NCI-H146 treated with DMSO at 0.1 percent for 48 hours (cell line): Measurements from ENCODE around the gene PSAT1.

Source experiments
- DNase-seq: peaks from one replicate; lab custom pipeline; 2025; ENCODE audit not compliant: unreplicated experiment; lab: John Stamatoyannopoulos, UW

Gene PSAT1

DNA sequence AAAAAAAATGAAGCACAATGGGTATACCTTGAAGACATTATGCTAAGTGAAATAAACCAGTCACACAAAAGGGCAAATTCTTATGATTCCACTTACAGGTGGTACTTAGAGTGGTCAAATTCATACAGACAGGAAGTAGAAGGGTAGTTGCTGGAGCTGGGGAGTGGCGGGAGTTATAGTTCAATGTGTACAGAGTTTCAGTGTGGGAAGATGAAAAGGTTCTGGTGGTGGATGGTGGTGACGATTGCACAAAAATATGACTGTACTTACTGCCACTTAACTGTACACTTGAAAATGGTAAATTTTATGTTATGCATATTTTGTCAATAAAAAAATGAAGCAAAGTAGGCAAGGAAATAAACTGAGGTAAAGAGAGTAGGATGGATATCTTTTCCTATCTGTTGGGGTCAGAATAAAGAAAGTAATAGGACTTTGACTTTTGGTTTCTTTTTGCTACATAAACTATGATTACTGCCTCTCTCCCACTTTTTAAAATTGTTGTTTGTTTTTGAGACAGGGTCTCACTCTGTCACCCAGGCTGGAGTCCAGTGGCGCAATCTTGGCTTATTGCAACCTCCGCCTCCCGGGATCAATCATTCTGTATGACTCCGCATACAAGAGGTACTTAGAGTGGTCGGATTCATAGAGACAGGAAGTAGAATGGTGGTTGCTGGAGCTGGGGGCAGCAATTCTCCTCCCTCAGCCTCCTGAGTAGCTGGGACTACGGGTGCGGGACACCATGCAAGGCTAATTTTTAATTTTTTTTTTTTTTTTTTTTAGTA lies 4.0 kb upstream of the PSAT1 start:
- no peak for DNase-seq

GRCh38 chr9:78294290-78295176 lies 2.4 kb upstream of the PSAT1 start:
- no peak for DNase-seq

DNA sequence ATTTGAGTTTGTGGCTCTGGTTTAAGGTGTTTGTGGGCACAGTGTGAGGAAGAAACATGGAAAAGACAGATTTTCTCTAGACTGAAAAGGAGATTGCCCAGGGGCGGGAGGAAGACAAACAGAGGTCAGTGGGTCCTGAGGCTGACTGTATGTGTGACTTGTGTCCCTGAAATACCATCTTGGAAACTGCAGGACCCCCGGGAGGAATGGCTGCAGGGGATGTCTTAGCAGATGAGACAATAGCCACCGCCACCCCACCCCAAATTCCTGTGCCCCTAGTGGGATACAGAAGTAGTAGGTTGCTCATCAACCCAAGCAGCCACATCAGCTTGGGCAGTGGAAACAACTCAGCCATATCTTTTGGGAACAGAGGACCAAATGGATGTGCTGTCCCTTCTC lies 1.7 kb upstream of the PSAT1 start:
- DNase-seq: no peak

- DNase-seq: no peak
These were observed 1.2 kb upstream of the PSAT1 start for GRCh38 chr9:78295731-78296130.

GRCh38 chr9:78296201-78296892 lies 578 bp upstream of the PSAT1 start:
- DNase-seq: peak; percentile 20

DNA sequence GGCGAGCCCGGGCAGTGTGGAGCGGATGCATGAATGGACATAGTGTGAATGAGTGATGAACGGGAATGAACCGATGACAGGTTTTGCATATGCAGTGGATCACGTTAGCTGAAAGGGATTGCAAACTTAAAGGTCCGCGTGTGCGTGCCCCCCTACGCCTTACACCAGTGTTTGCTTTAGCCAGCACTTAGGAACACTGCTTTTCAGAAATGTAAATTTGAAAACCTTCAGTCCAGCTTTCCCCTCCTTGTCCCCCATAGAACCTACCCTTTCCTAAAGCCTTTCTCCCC lies 692 bp downstream of the PSAT1 start:
- DNase-seq: no peak

DNA sequence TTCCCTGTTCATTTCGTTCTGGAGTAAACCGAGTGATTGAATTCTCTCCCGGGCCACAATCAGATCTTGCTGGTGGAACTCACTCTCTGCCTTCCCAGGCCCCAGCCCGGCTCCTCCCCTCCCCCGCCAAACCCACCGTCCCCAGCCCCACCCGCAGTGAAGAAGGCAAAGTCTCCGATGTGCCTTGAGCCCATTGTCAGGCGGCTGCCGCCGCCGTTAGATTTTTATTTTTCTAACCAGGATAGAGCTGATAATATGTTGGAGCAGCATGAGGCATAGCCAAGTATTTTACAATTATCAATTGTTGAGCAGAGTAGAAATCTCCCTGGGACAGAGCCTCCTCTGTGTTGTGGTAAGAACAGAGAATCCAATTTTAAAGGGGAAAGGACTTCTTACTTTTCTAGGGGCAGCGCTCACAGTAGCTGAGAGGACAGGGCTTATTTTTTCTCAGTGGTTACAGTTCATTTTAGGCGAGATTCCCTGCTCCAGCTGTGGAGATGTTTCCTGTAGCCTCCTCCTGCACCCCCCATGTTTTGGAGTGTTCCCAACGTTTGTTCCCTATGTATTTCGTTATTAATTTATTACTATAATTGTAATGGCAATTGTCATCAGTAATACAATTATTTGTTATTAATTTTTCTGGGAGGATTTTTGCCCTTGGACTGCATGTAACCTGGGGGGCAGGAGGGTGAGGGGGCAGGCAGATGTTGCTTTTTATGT lies 1.3 kb downstream of the PSAT1 start:
- DNase-seq: peak; percentile 0

GRCh38 chr9:78300209-78300608 lies 3.3 kb downstream of the PSAT1 start:
- no peak for DNase-seq

DNA sequence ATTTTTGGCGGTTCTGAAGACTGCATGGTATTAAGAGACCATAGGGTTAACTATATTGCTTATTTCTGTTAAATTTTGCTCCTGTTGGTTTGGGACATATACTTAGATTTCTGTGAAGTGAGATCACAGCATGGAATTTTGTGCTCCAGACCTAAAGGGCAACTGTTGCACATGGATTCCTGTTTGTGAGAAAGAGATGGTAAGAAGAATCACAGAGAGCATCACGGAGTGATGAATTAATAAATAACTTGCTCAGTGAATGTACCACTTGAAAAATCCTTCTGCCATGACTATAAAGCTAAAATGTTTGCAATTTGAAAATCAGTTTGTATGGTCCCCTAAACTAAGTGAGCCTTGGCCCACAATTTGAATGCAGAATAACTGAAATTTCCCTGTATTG lies 4.5 kb downstream of the PSAT1 start:
- no peak for DNase-seq

DNA sequence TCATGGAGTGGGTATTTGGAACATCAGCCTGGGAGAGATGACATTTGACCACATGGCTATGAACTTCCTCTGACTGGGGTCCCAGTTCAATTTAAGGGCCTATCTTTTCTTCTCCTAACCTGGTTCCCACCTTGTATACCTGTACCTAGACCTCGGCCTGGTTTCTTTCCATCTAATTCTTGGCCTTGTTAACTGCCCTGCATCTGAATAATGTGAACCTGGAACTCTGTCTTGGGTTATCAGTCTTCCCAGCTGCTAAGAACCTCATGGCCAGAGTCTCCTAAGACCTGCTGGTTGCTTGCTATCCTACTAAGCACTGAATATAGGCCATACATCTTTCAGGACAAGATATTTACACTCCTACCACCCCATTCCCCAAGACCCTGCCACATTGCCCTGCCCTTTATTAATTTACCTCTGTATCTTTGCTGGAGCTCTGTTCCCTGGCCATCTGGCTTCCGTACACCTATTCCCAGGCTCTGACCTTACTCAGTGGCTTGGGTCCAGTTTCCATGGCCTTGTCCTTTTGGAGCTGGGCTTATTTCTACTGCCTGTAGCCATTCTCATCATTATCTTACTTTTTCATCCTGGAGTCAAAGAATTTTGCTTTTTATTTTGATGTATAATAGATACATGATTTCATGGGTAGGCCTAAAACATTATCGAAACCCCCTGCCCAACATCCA lies 6.6 kb downstream of the PSAT1 start:
- DNase-seq: no peak

GRCh38 chr9:78304357-78304756 lies 7.4 kb downstream of the PSAT1 start:
- no peak for DNase-seq

DNA sequence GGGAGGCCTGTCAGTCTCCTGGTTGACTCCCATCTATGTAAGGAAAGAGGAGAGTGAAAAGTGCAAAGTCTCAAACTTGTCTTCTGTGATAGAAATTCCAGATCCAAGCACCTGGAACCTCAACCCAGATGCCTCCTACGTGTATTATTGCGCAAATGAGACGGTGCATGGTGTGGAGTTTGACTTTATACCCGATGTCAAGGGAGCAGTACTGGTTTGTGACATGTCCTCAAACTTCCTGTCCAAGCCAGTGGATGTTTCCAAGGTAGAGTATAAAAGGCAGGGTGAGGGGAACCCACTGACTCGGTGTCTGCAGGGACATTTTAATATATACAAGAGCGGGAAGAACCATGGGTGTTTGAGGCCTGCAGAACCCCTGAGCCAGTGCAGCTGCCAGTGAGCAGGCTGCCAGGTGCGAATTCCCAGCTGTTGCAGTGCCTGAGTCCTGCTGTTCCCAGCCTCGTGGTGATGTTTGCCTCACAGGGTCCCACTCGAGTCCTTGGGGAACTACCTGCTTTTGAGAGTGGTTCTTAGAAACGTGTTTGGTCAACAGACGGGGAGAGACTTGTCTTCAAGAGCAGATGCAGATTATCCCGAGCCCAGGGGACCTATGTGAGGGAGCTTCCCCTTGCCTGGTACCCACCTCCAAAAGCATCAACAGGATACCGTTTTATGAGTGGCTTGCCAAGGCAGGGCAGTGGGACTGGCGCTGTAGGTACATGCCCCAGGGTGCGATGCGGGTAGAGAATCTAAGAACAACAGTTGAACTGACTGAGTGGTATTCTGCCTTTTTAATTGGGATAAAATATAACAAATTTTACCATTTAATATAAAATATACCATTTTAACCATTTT lies 9.5 kb downstream of the PSAT1 start:
- DNase-seq: no peak

- DNase-seq: no peak
These were observed 10.4 kb downstream of the PSAT1 start for GRCh38 chr9:78307360-78307759.

DNA sequence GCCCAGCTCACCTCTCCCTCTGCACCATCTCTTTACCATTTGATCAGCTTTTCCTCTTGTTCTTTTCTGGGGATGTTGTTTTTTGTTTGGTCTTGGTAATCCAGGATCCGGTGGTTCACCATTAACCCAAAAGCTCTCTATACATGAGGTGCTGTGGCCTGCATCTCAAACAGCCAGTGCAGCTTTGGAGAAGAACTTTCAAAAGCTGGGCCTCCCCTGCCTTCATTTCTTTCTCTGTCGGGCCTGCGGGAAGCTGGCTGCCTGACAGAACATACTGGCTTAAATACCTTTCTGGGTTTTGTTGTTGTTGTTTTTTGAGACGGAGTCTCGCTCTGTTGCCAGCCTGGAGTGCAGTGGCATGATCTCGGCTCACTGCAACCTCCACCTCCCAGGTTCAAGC lies 12.1 kb downstream of the PSAT1 start:
- DNase-seq: no peak

GRCh38 chr9:78311075-78311474 lies 14.2 kb downstream of the PSAT1 start:
- DNase-seq: no peak

- DNase-seq: no peak
These were observed 15.1 kb downstream of the PSAT1 start for GRCh38 chr9:78311886-78312524.

DNA sequence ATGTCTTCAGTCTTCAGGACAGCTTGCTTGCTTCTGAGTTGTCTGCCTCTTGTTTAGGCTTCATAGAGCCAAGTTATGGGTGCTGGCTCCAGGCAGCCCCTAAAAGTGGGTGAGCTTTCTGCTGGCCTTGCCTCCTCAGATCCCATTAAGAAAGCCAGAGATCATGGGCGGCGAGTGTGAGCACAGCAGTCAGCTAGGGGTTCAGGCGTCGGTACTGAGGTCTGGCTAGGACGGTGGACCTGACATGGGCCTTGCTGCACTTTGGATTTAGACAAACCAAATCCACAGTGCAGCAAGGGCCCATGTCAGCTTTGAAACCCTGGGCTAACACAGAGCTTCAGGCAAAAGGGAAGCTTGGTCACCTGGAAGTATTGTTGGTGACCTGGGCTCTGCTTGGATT lies 17.6 kb downstream of the PSAT1 start:
- DNase-seq: no peak

GRCh38 chr9:78314953-78315870 lies 18.3 kb downstream of the PSAT1 start:
- DNase-seq: no peak
